ENCODE measurements around the gene FKBP8.

DNA sequence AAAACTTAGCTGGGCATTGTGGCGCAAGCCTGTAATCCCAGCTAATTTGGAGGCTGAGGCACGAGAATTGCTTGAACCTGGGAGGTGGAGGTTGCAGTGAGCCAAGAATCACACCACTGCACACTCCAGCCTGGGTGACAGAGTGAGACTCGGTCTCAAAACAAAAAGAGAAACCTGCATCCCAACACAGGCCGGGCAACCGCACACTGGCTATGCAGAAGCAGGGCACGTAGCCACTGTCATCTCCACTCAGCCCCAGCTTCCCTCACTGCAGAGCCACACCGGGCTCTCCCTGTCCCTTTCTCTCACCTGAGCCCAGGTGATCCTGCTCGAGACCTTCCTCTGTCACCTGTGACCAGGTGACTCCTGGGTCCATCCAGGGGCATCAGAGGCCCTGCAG is 33.2 kb downstream of the FKBP8 start:
- TF ChIP-seq POLR2AphosphoS5 (IDR thresholded peaks at IDR 0.05; ENCODE audit: low read depth, low read length) (no peak), CTCF (IDR thresholded peaks at IDR 0.05) (no peak)
- TF ChIP-seq, protein P1, sequence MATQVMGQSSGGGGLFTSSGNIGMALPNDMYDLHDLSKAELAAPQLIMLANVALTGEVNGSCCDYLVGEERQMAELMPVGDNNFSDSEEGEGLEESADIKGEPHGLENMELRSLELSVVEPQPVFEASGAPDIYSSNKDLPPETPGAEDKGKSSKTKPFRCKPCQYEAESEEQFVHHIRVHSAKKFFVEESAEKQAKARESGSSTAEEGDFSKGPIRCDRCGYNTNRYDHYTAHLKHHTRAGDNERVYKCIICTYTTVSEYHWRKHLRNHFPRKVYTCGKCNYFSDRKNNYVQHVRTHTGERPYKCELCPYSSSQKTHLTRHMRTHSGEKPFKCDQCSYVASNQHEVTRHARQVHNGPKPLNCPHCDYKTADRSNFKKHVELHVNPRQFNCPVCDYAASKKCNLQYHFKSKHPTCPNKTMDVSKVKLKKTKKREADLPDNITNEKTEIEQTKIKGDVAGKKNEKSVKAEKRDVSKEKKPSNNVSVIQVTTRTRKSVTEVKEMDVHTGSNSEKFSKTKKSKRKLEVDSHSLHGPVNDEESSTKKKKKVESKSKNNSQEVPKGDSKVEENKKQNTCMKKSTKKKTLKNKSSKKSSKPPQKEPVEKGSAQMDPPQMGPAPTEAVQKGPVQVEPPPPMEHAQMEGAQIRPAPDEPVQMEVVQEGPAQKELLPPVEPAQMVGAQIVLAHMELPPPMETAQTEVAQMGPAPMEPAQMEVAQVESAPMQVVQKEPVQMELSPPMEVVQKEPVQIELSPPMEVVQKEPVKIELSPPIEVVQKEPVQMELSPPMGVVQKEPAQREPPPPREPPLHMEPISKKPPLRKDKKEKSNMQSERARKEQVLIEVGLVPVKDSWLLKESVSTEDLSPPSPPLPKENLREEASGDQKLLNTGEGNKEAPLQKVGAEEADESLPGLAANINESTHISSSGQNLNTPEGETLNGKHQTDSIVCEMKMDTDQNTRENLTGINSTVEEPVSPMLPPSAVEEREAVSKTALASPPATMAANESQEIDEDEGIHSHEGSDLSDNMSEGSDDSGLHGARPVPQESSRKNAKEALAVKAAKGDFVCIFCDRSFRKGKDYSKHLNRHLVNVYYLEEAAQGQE (IDR thresholded peaks at IDR 0.05; ENCODE audit: insufficient read depth in 1 of 2, low read depth in 2 of 2, low read length in 1 of 2), result no peak
